Karpas-422 (cell line): ENCODE results near the gene CYB561D2. TPM values are rescaled to one million over a fixed set of nuclear protein-coding genes. Genes with fewer than 3 reads are reported as not detected.

Experiments used
- DNase-seq: peaks from one replicate; pipeline ENCODE4 v3.0.0-alpha.2; 2015
- H2AFZ ChIP-seq: fragments of 200-600 bp; sonication (generic); 2 replicates; pipeline ENCODE4 v1.6.1; 2014; ENCODE audit warnings: antibody characterized with exemption, low read length, mixed read lengths
- H3K27ac ChIP-seq: fragments of 200-600 bp; sonication (generic); 2 replicates; pipeline ENCODE4 v1.5.1; 2014; ENCODE audit warnings: mild to moderate bottlenecking, low read length, moderate library complexity
- H3K27me3 ChIP-seq: fragments of 200-600 bp; sonication (generic); 2 replicates; pipeline ENCODE4 v1.6.1; 2014; ENCODE audit warnings: low read length, mixed read lengths
- H3K36me3 ChIP-seq: fragments of 200-600 bp; sonication (generic); 2 replicates; pipeline ENCODE4 v1.6.1; 2014; ENCODE audit warnings: low read length, mixed read lengths; ENCODE audit not compliant: insufficient read depth
- H3K4me1 ChIP-seq: fragments of 200-600 bp; sonication (generic); 2 replicates; pipeline ENCODE4 v1.6.1; 2014; ENCODE audit warnings: mild to moderate bottlenecking, low read length, mixed read lengths
- H3K4me2 ChIP-seq: fragments of 200-600 bp; sonication (generic); 2 replicates; pipeline ENCODE4 v1.6.1; 2014; ENCODE audit warnings: low read length, low read depth, mild to moderate bottlenecking; ENCODE audit not compliant: poor library complexity, severe bottlenecking
- H3K4me3 ChIP-seq: fragments of 200-600 bp; sonication (generic); 2 replicates; pipeline ENCODE4 v1.5.1; 2014; ENCODE audit warnings: mild to moderate bottlenecking, antibody characterized with exemption, low read length, mixed read lengths
- H3K79me2 ChIP-seq: fragments of 200-600 bp; sonication (generic); 2 replicates; pipeline ENCODE4 v1.6.1; 2014; ENCODE audit warnings: mild to moderate bottlenecking, low read length, mixed read lengths
- H3K9ac ChIP-seq: fragments of 200-600 bp; sonication (generic); 2 replicates; pipeline ENCODE4 v1.6.0; 2014; ENCODE audit warnings: low read length
- H3K9me2 ChIP-seq: fragments of 200-600 bp; sonication (generic), shearing (Covaris generic); replicated peaks from 2 replicates; pipeline ENCODE4 v1.6.0; 2014; ENCODE audit warnings: mild to moderate bottlenecking, low read length, moderate library complexity; ENCODE audit not compliant: insufficient read depth
- H3K9me3 ChIP-seq: fragments of 300-700, 200-600 bp; sonication (generic); 2 replicates; pipeline ENCODE4 v1.6.1; 2014; ENCODE audit warnings: low read length, mixed read lengths
- H4K20me1 ChIP-seq: fragments of 200-600 bp; sonication (generic); 2 replicates; pipeline ENCODE4 v1.6.1; 2014; ENCODE audit warnings: mild to moderate bottlenecking, antibody characterized with exemption, low read length, low read depth; ENCODE audit not compliant: insufficient read depth
- total RNA-seq: library from RNA; depleted of rRNA; stranded (reverse); fragments of >200 nt; shearing (Covaris generic); gene quantifications from 2 replicates; pipeline ENCODE4 v1.2.3, GENCODE V29; 2014; ENCODE audit warnings: low replicate concordance

Gene CYB561D2
- total RNA-seq, 1 experiment from 2014 or later: 32.5 TPM

DNA sequence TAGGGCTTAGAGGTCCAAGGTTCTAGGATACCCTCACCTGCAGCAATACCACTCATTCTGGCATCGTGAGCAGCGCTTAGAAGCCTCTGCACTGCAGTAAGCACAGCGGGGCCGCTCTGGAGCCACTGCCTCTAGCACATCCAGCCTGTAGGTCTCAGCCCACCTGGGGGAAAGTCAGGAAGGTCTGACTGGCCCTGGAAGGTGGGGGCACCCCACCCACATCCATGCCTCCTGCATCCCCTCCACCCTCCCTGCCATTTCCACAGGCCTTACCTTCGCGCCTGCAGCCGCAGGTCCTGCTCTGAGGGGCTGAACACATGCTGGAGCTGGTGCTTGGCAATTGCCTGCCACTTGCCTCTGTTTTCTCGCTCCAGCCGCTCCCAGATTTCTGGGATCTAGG, 9.1 kb upstream of the CYB561D2 start:
- Histone ChIP-seq H2AFZ (no peak overlapping the region; the same call in 1 of the 2 replicates), H3K9me3 (no peaks in the 10 kb centered on the region), H3K4me1 (peaks cover 48% of the 10 kb centered on the region), H3K27me3 (no peaks in the 10 kb centered on the region), H3K79me2 (peaks cover 35% of the 10 kb centered on the region), H3K4me3 (peak overlapping the region; percentile 95), H3K9ac (peak overlapping the region; percentile 99), H3K27ac (peak overlapping the region; percentile 91; the same call in 1 of the 2 replicates), H3K9me2 (no peaks in the 10 kb centered on the region), H3K36me3 (peaks cover 2% of the 10 kb centered on the region; the same call in 1 of the 2 replicates), H3K4me2 (peak overlapping the region; percentile 97), H4K20me1 (peaks cover 3% of the 10 kb centered on the region; the same call in 1 of the 2 replicates)
- DNase-seq: no peak

DNA sequence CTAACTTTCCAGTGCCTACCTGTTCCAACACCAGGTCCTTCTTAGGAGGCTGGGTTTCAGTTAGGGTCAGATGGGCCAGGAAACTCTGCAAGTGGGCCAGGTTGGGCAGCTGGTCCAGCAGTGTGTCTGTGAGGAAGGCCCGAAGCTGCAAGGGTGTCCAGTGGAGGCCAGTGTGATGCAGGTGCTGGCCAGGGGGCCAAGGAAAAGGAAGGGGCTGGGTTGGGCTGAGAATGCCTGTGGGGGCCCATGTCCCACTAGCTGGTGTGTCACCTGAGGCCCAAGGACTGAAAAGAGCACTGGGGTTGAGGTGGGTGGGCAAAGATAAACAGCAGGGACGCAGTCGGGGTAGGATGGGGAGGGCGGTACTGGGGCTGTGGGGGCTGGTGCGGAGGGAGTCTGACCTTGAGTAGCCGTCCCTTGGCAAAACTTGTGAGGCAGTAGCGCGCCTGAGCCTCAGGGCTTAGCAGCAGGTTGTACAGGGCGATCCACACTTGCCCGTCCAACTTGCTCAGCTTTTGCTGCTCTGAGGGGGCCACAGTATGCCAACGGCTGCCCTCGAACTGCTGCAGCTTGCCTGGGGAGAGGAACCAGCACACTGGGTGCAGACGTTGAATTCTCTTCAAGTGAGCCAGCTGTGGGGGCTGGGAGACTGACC, 8.5 kb upstream of the CYB561D2 start:
- H2AFZ ChIP-seq: no peak overlapping the region
- H3K9me3 ChIP-seq: no peaks in the 10 kb centered on the region
- H4K20me1 ChIP-seq: no peaks in the 10 kb centered on the region
- peaks cover 48% of the 10 kb centered on the region for H3K4me1 ChIP-seq
- no peak for DNase-seq
- peak overlapping the region; percentile 99 for H3K9ac ChIP-seq
- H3K27me3 ChIP-seq: no peaks in the 10 kb centered on the region
- H3K27ac ChIP-seq: no peak overlapping the region
- H3K9me2 ChIP-seq: no peaks in the 10 kb centered on the region
- peak overlapping the region; percentile 97 for H3K4me2 ChIP-seq
- peaks cover 29% of the 10 kb centered on the region for H3K79me2 ChIP-seq
- no peaks in the 10 kb centered on the region for H3K36me3 ChIP-seq
- H3K4me3 ChIP-seq: no peak overlapping the region

DNA sequence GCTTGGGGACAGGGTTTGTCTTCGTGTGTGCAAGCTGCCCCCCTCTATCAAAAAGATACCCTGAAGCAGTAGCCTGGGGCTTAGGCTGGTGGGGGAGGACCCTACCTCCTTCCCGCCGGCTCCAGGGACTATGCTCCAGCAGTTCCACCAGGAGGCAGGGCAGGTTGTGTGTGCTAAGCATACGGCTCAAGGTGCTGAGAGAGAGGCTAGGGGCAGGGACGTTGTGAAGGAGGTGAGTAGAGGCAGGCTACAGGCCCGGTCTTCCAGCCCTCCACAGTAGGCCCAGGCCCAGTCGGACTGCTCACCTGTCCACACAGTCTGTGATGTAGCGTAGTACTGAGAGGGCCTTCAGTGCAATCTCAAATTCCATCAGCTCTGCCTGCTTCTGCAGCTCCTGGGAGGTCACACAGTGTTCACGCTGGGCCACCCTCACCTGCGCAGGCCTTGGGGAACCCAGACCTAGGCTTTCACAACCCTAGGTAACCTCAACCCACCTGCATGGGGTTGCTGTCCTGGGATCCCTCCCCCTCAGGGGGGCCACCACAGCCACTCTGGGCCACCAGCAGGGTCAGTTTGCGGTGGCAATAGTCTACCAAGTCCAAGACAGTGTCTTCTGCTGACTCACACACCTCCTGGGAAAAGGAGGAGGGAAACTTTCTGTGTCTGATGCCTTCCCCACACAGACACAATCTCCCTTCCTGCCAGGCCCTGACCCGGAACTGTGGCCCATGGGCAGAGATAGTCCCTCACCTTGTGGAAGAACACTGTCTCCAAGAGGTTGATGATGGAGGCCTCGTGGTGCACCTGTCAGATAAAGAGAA, 7.6 kb upstream of the CYB561D2 start:
- no peaks in the 10 kb centered on the region for H3K36me3 ChIP-seq
- H3K4me1 ChIP-seq: peaks cover 43% of the 10 kb centered on the region
- no peak overlapping the region for H3K4me3 ChIP-seq
- no peak overlapping the region for H3K27ac ChIP-seq
- no peak overlapping the region for H3K9ac ChIP-seq
- H3K9me3 ChIP-seq: no peaks in the 10 kb centered on the region
- no peak overlapping the region for H3K4me2 ChIP-seq
- peaks cover 23% of the 10 kb centered on the region for H3K79me2 ChIP-seq
- H3K27me3 ChIP-seq: no peaks in the 10 kb centered on the region
- no peak overlapping the region for H2AFZ ChIP-seq
- DNase-seq: no peak
- no peaks in the 10 kb centered on the region for H4K20me1 ChIP-seq
- H3K9me2 ChIP-seq: no peaks in the 10 kb centered on the region

DNA sequence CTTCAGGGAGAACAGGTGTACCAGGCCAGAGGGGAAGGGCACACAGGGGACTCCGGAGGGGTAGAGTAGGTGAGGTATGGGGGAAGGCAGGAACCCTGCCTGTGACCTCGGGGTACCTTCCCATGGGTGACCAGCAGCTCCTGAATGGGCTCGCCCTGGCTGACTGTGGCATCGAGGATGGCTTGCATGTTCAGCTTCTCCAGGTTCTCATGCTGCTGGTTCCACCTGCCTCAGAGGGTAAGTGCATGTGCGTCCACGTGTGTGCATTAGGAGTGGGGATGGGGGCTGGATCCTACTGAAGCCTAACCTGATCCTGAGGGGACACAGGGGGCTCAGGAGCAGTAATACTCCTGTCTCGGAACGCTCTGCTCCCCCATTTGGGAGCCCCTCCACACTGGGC, 5.7 kb upstream of the CYB561D2 start:
- Histone ChIP-seq H4K20me1 (no peaks in the 10 kb centered on the region), H3K27ac (no peak overlapping the region), H3K79me2 (peaks cover 15% of the 10 kb centered on the region), H3K4me3 (no peak overlapping the region), H3K9me2 (no peaks in the 10 kb centered on the region), H2AFZ (no peak overlapping the region), H3K9ac (no peak overlapping the region), H3K27me3 (no peaks in the 10 kb centered on the region), H3K36me3 (no peaks in the 10 kb centered on the region), H3K9me3 (no peaks in the 10 kb centered on the region), H3K4me1 (peaks cover 38% of the 10 kb centered on the region), H3K4me2 (no peak overlapping the region)
- no peak for DNase-seq

DNA sequence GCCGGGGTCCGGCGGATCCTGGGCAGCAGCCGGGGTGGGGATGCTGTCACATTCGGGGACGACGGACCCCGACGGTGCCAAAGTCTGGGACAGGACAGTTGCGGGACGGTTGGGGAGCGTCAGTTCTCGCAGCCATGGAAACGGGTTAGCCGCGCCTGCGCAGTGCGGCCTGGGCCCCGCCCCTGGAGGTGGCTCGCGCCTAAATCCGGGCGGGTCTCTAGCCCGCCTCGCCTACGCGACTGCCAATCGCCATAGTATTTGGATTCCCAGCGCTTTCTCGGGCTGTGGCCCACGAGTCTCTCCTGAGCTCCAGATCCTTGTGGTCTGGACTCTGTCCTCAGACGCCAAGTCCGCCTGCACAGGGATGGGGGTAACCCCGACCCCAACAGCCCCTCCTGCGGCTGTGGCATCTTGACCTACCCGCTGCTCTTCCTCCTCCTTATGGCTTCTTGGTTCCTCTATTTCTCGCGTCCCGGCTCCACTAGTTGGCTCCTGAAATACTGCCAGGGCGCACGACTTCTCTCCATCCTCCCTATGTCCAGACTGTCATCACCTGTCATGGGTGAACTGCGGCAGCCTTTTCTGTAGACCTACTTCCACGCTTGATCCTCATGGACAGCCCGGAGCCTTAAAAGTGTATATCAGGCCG, 5.0 kb upstream of the CYB561D2 start, which contains the start of gene ZMYND10:
ZMYND10 (minus strand) TSS at position 147 of the 649 bp plus-strand sequence. CDS start 153 bp downstream, outside the sequence.
- no peak within 1 kb of the TSS for H3K27ac ChIP-seq
- H3K36me3 ChIP-seq: no peaks in the 10 kb centered on the region
- H3K9me2 ChIP-seq: no peaks in the 10 kb centered on the region
- no peak within 1 kb of the TSS for H2AFZ ChIP-seq
- H3K9me3 ChIP-seq: no peaks in the 10 kb centered on the region
- H3K4me2 ChIP-seq: peak within 1 kb of the TSS; percentile 45
- no peak within 1 kb of the TSS for H3K9ac ChIP-seq
- peaks cover 36% of the 10 kb centered on the region for H3K4me1 ChIP-seq
- H3K4me3 ChIP-seq: peak within 1 kb of the TSS; percentile 36; the same call in 1 of the 2 replicates
- H4K20me1 ChIP-seq: no peaks in the 10 kb centered on the region
- peak; percentile 82 for DNase-seq
- H3K27me3 ChIP-seq: no peaks in the 10 kb centered on the region
- peaks cover 15% of the 10 kb centered on the region for H3K79me2 ChIP-seq

DNA sequence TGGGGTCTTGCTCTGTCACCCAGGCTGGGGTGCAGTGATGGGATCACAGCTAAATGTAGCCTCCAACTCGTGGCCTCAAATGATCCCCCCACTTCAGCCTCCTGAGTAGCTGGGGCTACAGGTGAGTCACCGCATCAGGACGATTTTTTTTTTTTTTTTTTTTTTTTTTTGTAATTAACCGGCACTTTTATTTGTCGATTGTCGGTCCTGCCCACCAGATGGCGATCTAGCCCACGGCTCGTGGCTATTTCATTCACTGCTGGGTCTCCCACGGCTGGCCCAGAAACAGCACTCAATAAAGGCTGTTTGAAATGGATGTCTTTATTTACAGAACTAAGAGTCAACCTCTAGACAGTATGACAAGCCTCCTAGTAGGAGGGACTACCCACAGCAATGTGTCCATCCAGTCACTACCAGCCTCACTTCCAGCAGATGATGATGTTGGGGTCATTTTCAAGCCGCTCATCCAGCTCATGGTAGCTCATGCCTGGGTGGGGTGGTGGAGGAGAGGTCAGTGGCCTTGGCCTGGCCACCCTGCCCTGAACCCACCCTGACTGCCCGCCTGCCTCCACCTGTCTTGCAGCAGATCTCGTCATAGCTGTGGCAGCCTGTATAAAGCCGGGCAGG, 3.4 kb upstream of the CYB561D2 start:
- no peaks in the 10 kb centered on the region for H3K9me3 ChIP-seq

DNA sequence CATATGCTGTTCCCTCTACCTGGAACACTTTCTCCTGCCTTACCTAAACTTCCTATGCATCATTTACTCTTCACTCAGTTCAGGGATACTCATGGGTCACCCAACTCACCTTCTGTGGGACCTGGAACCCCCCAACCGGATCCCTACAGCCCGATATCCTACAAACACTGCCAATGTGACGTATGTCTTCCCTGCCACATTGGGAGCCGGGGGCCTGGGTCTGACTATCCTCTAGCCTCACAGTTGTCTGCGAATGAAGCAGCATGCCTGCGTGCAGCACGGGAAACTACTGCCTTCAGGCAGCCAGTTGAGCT, 492 bp upstream of the CYB561D2 start:
- no peaks in the 10 kb centered on the region for H3K9me3 ChIP-seq
- H3K9ac ChIP-seq: peak overlapping the region; percentile 88
- no peaks in the 10 kb centered on the region; the same call in 1 of the 2 replicates for H4K20me1 ChIP-seq
- H3K4me2 ChIP-seq: peak overlapping the region; percentile 99
- DNase-seq: no peak
- peaks cover 3% of the 10 kb centered on the region; the same call in 1 of the 2 replicates for H3K36me3 ChIP-seq
- no peaks in the 10 kb centered on the region for H3K27me3 ChIP-seq
- H3K27ac ChIP-seq: peak overlapping the region; percentile 22; the same call in 1 of the 2 replicates
- peaks cover 26% of the 10 kb centered on the region for H3K79me2 ChIP-seq
- peak overlapping the region; percentile 85 for H3K4me3 ChIP-seq
- H3K9me2 ChIP-seq: no peaks in the 10 kb centered on the region
- peak overlapping the region; percentile 34 for H2AFZ ChIP-seq
- peaks cover 35% of the 10 kb centered on the region for H3K4me1 ChIP-seq

More for the DNA sequence above, 3.4 kb upstream of the CYB561D2 start:
- Histone ChIP-seq H3K27me3 (no peaks in the 10 kb centered on the region), H3K4me3 (no peak overlapping the region), H4K20me1 (no peaks in the 10 kb centered on the region), H3K36me3 (no peaks in the 10 kb centered on the region), H2AFZ (no peak overlapping the region), H3K9me2 (no peaks in the 10 kb centered on the region), H3K79me2 (peaks cover 24% of the 10 kb centered on the region), H3K4me2 (no peak overlapping the region), H3K27ac (no peak overlapping the region), H3K9ac (no peak overlapping the region), H3K4me1 (peaks cover 35% of the 10 kb centered on the region)
- DNase-seq: peak; percentile 93
